ENCODE data around the gene UBXN11. TPM values are rescaled to one million over a fixed set of nuclear protein-coding genes. Genes with fewer than 3 reads are reported as not detected.

The UBXN11 gene
- total RNA-seq, 1 experiment from 2014 or later, result 13.4 TPM

GRCh38 chr1:26259578-26259977, 46.9 kb downstream of the UBXN11 start:
- no peak overlapping the region for H3K4me3 ChIP-seq (ENCODE audit: insufficient read depth, low read depth, low read length)
- no peaks in the 10 kb centered on the region for H3K27me3 ChIP-seq (ENCODE audit: control insufficient read depth, insufficient read depth, low read length)
- DNase-seq, result no peak
- H3K36me3 ChIP-seq (replicated peaks; ENCODE audit: control insufficient read depth, insufficient read depth, low read length), result peaks cover 36% of the 10 kb centered on the region

GRCh38 chr1:26259005-26259404, 47.4 kb downstream of the UBXN11 start:
- no peaks in the 10 kb centered on the region for H3K27me3 ChIP-seq (ENCODE audit: control insufficient read depth, insufficient read depth, low read length)
- peaks cover 37% of the 10 kb centered on the region for H3K36me3 ChIP-seq (replicated peaks; ENCODE audit: control insufficient read depth, insufficient read depth, low read length)
- no peak for DNase-seq
- no peak overlapping the region for H3K4me3 ChIP-seq (ENCODE audit: insufficient read depth, low read depth, low read length)

GRCh38 chr1:26257222-26257621, 49.2 kb downstream of the UBXN11 start:
- no peak overlapping the region for H3K4me3 ChIP-seq (ENCODE audit: insufficient read depth, low read depth, low read length)
- no peak for DNase-seq
- no peaks in the 10 kb centered on the region for H3K27me3 ChIP-seq (ENCODE audit: control insufficient read depth, insufficient read depth, low read length)
- peaks cover 32% of the 10 kb centered on the region for H3K36me3 ChIP-seq (replicated peaks; ENCODE audit: control insufficient read depth, insufficient read depth, low read length)

- Histone ChIP-seq H3K4me3 (ENCODE audit: insufficient read depth, low read depth, low read length) (no peak overlapping the region), H3K27me3 (ENCODE audit: control insufficient read depth, insufficient read depth, low read length) (no peaks in the 10 kb centered on the region), H3K36me3 (replicated peaks; ENCODE audit: control insufficient read depth, insufficient read depth, low read length) (peaks cover 28% of the 10 kb centered on the region)
- DNase-seq, result no peak
Observed at GRCh38 chr1:26254404-26254803, 52.0 kb downstream of the UBXN11 start.

GRCh38 chr1:26252718-26253117, 53.7 kb downstream of the UBXN11 start:
- Histone ChIP-seq H3K4me3 (ENCODE audit: insufficient read depth, low read depth, low read length) (no peak overlapping the region), H3K36me3 (replicated peaks; ENCODE audit: control insufficient read depth, insufficient read depth, low read length) (peaks cover 21% of the 10 kb centered on the region), H3K27me3 (ENCODE audit: control insufficient read depth, insufficient read depth, low read length) (no peaks in the 10 kb centered on the region)
- no peak for DNase-seq

GRCh38 chr1:26239936-26240335, 66.5 kb downstream of the UBXN11 start:
- H3K27me3 ChIP-seq (ENCODE audit: control insufficient read depth, insufficient read depth, low read length), result no peaks in the 10 kb centered on the region
- peaks cover 4% of the 10 kb centered on the region for H3K36me3 ChIP-seq (replicated peaks; ENCODE audit: control insufficient read depth, insufficient read depth, low read length)
- no peak overlapping the region for H3K4me3 ChIP-seq (ENCODE audit: insufficient read depth, low read depth, low read length)
- DNase-seq, result no peak

- Histone ChIP-seq H3K4me3 (ENCODE audit: insufficient read depth, low read depth, low read length) (no peak overlapping the region), H3K27me3 (ENCODE audit: control insufficient read depth, insufficient read depth, low read length) (no peaks in the 10 kb centered on the region), H3K36me3 (replicated peaks; ENCODE audit: control insufficient read depth, insufficient read depth, low read length) (no peaks in the 10 kb centered on the region; the same call in 1 of the 2 replicates)
- DNase-seq, result no peak
Observed at GRCh38 chr1:26237230-26237966, 69.0 kb downstream of the UBXN11 start.

GRCh38 chr1:26234644-26235370, 71.6 kb downstream of the UBXN11 start:
- peak; percentile 68 for DNase-seq
- Histone ChIP-seq H3K36me3 (replicated peaks; ENCODE audit: control insufficient read depth, insufficient read depth, low read length) (no peaks in the 10 kb centered on the region), H3K27me3 (ENCODE audit: control insufficient read depth, insufficient read depth, low read length) (no peaks in the 10 kb centered on the region), H3K4me3 (ENCODE audit: insufficient read depth, low read depth, low read length) (peak overlapping the region; percentile 80)

- peak; percentile 99 for DNase-seq
- Histone ChIP-seq H3K36me3 (replicated peaks; ENCODE audit: control insufficient read depth, insufficient read depth, low read length) (no peaks in the 10 kb centered on the region), H3K27me3 (ENCODE audit: control insufficient read depth, insufficient read depth, low read length) (no peaks in the 10 kb centered on the region), H3K4me3 (ENCODE audit: insufficient read depth, low read depth, low read length) (peak within 1 kb of the TSS; percentile 80)
Observed at GRCh38 chr1:26233903-26234643, 72.4 kb downstream of the UBXN11 start, which contains the start of gene CEP85. CEP85 (plus strand) TSS chr1:26234200; CDS start chr1:26239784, 5,584 bp downstream.

Other genes with a start within 250 kb of the UBXN11 start
- gene TRIM63, start 239.0 kb downstream of the UBXN11 start, total RNA-seq (2014; rRNA removed; shearing (Covaris generic)), result 0.07 and 0.11 TPM in 2 replicates
- 5.9 and 6.0 TPM in 2 replicates for gene PDIK1L, start 194.8 kb downstream of the UBXN11 start, total RNA-seq (2014; rRNA removed; shearing (Covaris generic))
- gene FAM110D, start 147.6 kb downstream of the UBXN11 start, total RNA-seq (2014; rRNA removed; shearing (Covaris generic)), result 1.00 and 2.7 TPM in 2 replicates
- gene C1orf232, start 137.7 kb downstream of the UBXN11 start, total RNA-seq (2014; rRNA removed; shearing (Covaris generic)), result not detected in 2 replicates
- 32.8 and 59.0 TPM in 2 replicates for gene ZNF593, start 136.7 kb downstream of the UBXN11 start, total RNA-seq (2014; rRNA removed; shearing (Covaris generic))
- 0.22 TPM in 1 of 2 replicates, not detected in the other for gene ZNF593OS, start 134.8 kb downstream of the UBXN11 start, total RNA-seq (2014; rRNA removed; shearing (Covaris generic))
- 21.7 and 23.1 TPM in 2 replicates for gene CNKSR1, start 129.1 kb downstream of the UBXN11 start, total RNA-seq (2014; rRNA removed; shearing (Covaris generic))
- gene CATSPER4, start 116.0 kb downstream of the UBXN11 start, total RNA-seq (2014; rRNA removed; shearing (Covaris generic)), result 0.10 and 0.33 TPM in 2 replicates
- gene CEP85, start 72.4 kb downstream of the UBXN11 start, total RNA-seq (2014; rRNA removed; shearing (Covaris generic)), result 60.1 and 69.7 TPM in 2 replicates
- 40.8 and 56.7 TPM in 2 replicates for gene SH3BGRL3, start 26.6 kb downstream of the UBXN11 start, total RNA-seq (2014; rRNA removed; shearing (Covaris generic))
- 5.1 and 8.3 TPM in 2 replicates for gene CD52, start 11.3 kb upstream of the UBXN11 start, total RNA-seq (2014; rRNA removed; shearing (Covaris generic))
- 7.9 and 8.7 TPM in 2 replicates for gene CRYBG2, start 47.5 kb upstream of the UBXN11 start, total RNA-seq (2014; rRNA removed; shearing (Covaris generic))
- gene ZNF683, start 66.1 kb upstream of the UBXN11 start, total RNA-seq (2014; rRNA removed; shearing (Covaris generic)), result not detected in 2 replicates
- gene LIN28A, start 104.2 kb upstream of the UBXN11 start, total RNA-seq (2014; rRNA removed; shearing (Covaris generic)), result 863 and 868 TPM in 2 replicates
- 52.9 and 60.0 TPM in 2 replicates for gene DHDDS, start 125.7 kb upstream of the UBXN11 start, total RNA-seq (2014; rRNA removed; shearing (Covaris generic))
- gene HMGN2, start 165.8 kb upstream of the UBXN11 start, total RNA-seq (2014; rRNA removed; shearing (Covaris generic)), result 488 and 543 TPM in 2 replicates
- gene RPS6KA1, start 223.1 kb upstream of the UBXN11 start, total RNA-seq (2014; rRNA removed; shearing (Covaris generic)), result 101 and 121 TPM in 2 replicates